GM19468 (cell line): ENCODE measurements around the gene UTS2B.

ENCODE experiments used
- ATAC-seq: cut with Tn5 transposase; IDR thresholded peaks from one replicate; pipeline ENCODE4 v1.9.1; 2021; ENCODE audit warnings: mild to moderate bottlenecking, moderate library complexity, moderate number of reproducible peaks; ENCODE audit not compliant: unreplicated experiment; ENCODE audit errors: extremely low read depth

UTS2B gene

DNA sequence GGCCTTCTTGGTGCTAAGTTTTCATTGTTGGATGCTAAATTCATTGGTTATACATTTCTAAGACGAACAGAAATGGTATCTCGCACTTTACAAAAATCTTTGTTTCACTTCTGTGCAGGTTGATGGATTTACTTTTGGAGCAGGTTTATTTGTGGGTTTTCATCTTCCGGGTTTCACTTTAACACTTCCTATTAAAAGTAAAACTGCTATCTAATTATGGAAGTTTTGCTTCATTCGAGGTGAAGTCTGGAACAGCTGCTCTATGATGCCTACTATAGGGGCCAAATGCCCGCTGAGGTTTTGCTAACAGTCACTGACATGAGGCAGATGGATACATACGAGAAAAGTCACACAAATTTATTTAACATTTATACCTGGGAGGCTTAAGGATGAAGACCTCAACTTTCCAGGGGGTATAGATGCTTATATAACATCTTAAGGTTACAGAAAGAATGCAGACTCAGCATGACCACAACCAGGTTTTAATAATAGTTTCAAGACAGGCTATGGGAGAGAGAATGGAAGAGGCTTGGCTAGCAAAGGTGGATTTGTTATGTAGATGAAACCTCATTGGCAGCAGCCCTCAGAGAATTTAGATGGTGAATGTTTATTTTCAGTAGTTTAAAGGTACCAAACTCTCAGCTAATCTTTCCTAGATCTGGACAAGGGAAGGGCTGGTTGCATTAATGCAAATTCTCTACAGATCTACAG lies 77.1 kb downstream of the UTS2B start:
- peak; percentile 25 for ATAC-seq

- ATAC-seq, result no peak
These were observed 83.7 kb downstream of the UTS2B start for GRCh38 chr3:191246630-191247029.

GRCh38 chr3:191246034-191246433 lies 84.3 kb downstream of the UTS2B start:
- peak; percentile 48 for ATAC-seq

DNA sequence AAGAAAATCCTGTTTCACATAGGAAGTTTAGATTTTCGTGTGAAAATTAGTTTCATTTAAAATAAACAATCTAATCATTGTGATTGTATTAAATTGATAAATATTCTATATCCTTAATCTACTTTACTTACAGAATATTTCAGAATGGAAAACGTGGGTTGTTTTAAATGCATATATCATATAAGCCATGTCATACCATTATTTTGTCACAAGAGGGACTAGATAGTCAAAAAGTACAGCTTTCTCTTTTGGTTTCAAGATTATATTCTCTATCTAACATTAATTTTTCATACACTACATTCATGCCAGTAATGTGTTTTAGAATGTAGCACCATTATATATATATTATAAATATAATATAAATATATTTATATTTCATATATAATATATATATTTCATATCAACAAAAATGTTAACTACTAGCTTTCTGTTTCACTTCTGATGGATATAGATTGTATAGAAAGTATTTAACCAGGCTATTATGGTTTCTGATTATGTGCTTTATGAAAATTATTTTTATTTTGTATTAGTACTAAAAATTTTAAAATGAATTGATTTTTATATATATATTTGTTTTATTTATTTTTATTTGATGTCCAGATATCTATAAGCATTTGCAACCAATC lies 86.0 kb downstream of the UTS2B start:
- ATAC-seq, result no peak

- ATAC-seq, result no peak
These were observed 89.8 kb downstream of the UTS2B start for GRCh38 chr3:191240486-191240885.

GRCh38 chr3:191239407-191240031 lies 90.8 kb downstream of the UTS2B start:
- no peak for ATAC-seq

GRCh38 chr3:191238321-191238817 lies 92.0 kb downstream of the UTS2B start:
- ATAC-seq, result no peak

- no peak for ATAC-seq
These were observed 93.1 kb downstream of the UTS2B start for GRCh38 chr3:191237047-191237882.

- no peak for ATAC-seq
These were observed 93.7 kb downstream of the UTS2B start for GRCh38 chr3:191236646-191237045.

DNA sequence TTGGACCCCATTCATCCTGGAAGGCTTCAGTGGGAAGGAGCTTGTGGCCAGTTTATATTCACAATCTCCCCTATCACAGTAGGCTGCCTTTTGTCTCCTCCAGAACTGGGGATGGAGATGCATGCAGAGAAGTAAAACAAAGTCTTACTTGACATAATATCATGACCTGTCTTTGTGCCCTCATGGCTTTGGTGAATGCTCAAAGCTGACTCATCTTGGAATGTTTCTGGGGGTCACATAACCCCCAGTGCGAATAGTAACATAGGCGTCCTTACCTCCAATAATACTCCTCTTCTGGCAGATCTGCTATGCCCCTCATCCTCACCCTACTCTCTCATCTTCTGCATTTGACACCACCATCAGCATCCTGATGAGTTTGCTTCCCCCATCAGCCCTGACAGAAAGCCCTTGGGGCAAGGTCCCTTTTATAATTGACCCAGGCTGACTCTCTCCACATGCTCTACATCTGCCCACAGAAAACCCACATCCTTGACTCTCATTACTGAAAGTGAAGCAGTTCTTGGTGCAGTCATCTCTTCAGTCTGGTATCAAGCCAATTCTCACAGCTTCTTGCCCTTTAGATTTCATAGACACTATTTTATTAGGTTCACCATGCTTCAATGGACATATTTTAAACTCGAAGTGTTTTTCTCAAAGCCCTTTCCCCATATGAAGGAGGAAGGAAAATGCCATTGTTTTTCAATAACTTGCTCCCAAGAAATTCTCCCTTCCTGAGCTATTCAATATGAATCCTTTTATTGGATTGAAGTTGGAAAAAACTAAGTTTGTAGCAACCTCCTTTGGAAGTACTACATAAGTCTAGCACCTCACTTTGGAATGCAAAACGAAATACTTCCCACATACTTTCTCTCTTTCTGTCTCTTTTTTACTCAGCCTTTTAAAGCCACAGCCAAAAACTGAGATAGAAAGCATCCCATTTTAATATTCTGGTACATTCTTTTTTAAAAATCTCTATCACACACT lies 94.7 kb downstream of the UTS2B start:
- ATAC-seq, result peak; percentile 100

GRCh38 chr3:191234216-191234615 lies 96.1 kb downstream of the UTS2B start:
- no peak for ATAC-seq

DNA sequence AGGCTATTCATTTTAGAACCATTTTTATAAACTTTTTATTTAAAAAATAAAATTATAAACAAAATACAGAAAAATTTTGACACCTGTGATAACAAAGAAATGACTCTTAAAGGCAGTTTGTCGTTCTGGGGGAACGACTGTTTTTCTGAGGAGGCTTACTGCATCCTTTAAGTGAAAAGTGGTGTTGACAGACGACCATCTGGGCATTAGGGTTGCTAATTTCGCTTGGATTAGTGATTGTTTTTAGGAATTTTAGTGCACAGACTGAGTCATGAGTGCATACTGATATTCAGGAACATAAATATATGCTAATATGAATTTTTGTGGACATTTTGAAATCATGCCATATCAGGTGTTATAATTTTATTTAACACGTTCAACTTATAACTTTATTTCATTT lies 102.8 kb downstream of the UTS2B start:
- no peak for ATAC-seq

- ATAC-seq, result no peak
These were observed 108.7 kb downstream of the UTS2B start for GRCh38 chr3:191221638-191222037.

DNA sequence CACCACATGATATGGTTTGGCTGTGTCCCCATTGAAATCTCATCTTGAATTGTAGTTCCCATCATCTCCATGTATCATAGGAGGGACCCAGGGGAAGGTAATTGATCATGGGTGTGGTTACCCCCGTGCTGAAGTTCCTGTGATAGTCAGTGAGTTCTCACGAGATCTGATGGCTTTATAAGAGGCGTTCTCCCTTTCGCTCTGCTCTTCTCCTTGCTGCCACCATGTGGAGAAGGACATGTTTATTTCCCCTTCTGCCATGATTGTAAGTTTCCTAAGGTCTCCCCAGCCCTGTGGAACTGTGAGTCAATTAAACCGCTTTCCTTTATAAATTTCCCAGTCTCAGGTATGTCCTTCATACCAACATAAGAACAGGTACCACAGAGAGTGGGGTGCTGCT lies 109.4 kb downstream of the UTS2B start:
- no peak for ATAC-seq

GRCh38 chr3:191217301-191217700 lies 113.0 kb downstream of the UTS2B start:
- ATAC-seq, result no peak
